PC-3 (cell line): ENCODE data around the gene FAM120B.

ENCODE experiments used
- EZH2 ChIP-seq: fragments of 300-600 bp; sonication (generic); IDR thresholded peaks from one replicate; pipeline ENCODE4 v1.6.1; 2017; ENCODE audit warnings: antibody characterized with exemption, mild to moderate bottlenecking, low read length; ENCODE audit not compliant: unreplicated experiment
- TF ChIP-seq, protein P1 (sequence below): fragments of 300-600 bp; sonication (generic); conservative IDR thresholded peaks from 2 replicates; pipeline ENCODE4 v1.5.1; 2017; ENCODE audit warnings: antibody characterized with exemption, low read depth, mild to moderate bottlenecking, low read length

- no peak for TF ChIP-seq EZH2
- TF ChIP-seq, protein P1, sequence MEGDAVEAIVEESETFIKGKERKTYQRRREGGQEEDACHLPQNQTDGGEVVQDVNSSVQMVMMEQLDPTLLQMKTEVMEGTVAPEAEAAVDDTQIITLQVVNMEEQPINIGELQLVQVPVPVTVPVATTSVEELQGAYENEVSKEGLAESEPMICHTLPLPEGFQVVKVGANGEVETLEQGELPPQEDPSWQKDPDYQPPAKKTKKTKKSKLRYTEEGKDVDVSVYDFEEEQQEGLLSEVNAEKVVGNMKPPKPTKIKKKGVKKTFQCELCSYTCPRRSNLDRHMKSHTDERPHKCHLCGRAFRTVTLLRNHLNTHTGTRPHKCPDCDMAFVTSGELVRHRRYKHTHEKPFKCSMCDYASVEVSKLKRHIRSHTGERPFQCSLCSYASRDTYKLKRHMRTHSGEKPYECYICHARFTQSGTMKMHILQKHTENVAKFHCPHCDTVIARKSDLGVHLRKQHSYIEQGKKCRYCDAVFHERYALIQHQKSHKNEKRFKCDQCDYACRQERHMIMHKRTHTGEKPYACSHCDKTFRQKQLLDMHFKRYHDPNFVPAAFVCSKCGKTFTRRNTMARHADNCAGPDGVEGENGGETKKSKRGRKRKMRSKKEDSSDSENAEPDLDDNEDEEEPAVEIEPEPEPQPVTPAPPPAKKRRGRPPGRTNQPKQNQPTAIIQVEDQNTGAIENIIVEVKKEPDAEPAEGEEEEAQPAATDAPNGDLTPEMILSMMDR = no peak
These were observed 10.8 kb upstream of the FAM120B start for GRCh38 chr6:170295510-170296422.
